COLO829 (cell line): Measurements from ENCODE around the gene LAPTM4A.

Experiments used
- DNase-seq: peaks from one replicate; pipeline ENCODE4 v3.0.0; 2012; ENCODE audit warnings: low spot score

Gene LAPTM4A

DNA sequence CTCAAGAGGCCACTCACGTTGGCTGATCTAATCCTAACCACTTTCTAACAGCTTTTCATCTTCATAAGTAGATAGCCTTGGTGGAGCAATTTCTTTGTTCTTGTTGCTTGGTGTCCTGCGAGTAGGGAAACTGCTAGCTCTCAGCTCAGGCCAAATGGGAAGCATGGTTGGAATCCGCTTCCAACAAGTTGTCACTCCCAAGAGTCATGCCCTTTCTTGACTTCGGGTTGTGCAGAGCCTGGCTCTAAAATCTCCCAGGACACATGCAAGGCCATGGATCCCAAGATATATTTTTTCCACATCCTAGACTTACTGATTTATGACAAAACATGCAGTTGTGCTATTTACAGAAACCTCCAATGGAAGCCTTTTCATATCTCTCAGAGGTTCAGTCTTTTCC is 31.7 kb downstream of the LAPTM4A start:
- no peak for DNase-seq

DNA sequence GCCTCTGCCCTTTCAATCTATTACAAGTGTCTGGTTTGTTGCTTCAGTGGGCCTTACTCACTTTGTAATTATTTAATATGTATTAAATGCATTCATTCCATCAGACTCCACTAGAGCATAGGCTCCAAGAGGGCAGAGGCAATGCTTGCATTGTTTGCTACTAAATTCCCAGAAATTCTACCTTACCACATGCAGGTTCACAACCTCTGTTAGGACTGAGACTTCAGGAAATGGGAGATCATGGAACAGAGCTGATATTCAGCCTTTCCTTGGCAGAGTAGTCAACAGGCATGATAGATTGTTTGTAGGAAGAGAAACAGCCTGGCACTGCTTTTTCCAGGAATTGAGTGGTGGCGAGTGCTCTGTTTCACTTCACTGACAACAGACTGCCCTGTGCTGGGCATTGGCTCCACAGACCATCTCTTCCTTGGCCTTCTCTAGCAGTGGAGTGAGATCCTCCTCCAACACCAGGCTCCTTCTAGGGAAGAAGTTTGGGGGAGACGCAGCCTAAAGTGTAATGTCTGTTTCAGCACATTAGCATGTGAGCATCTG is 32.8 kb downstream of the LAPTM4A start:
- DNase-seq, result no peak

DNA sequence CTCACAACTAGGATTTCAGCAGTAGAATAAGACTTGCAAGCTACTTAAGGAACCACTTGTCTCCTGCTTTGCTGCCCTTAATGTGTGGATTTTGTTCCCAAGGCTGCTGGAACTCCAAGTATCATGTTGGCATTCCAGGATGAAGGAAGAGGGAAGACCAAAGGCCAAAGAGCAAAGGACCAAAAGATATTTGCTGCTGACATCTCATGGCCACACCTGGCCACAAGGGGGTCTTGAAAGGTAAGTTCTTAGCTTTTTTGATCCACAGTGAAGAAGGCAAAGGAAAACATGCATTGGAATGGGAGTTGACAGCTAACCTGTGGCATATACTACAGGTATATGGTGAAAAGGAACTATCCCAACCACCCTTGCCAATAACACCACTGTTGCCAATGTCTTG is 35.1 kb downstream of the LAPTM4A start:
- DNase-seq, result no peak

DNA sequence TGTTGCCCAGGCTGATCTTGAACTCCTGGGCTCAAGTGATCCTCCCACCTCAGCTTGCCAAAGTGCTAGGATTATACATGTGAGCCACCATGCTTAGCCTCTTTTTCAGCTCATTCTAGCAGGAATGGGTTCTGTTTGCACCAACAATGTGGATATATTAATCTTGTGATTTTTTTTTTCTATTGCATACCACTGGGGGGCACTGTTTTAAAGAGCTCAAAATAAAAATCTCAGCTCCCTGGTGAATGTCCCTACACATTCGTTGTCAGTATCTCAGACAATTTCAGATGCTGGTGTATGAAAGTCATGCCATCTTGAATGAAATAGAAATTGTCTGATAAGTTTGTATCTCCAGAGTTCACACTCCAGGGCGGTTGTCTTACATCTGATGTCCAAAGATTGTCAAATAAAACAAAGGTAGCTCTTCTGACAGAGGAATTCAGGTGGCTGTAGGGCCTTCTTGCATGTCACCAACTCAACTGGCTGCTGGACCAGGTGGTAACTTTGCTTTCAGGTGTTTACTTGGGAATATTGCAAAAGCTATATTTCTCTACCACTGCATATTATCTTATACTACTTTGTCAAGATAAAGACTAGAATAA is 35.8 kb downstream of the LAPTM4A start:
- peak; percentile 58 for DNase-seq

DNA sequence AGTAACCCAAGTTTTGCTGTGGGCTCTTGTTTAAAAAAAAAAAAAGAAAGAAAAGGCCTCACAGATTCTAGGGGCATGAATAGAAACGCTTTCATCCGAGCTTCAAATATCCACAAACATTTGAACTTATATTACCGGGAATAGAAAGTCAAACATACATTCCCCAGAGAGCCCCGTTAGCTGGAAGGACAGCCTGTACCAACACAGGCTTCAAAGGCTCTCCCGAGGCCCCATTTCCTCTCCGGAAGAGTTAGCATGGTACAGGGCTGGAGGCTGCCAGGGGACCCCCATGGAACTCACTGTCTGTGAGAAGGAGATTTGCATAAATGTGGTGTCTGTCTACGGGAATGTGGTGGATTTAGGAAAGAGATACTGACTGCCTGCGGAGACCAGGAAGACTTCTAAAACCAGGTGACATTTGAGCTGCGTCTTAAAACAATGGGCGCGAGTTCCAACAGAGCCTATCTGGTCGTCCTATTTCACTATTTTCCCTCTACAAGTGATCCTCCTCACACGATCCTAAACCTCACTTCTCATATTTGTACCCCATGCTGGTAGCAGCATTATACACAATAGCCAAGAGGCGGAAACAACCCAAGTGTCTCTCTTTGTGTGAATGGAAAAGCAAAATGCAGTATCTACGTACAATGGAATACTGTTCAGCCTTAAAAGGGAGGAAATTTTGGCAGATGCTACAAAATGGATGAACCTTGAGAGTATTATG is 38.1 kb downstream of the LAPTM4A start:
- no peak for DNase-seq

DNA sequence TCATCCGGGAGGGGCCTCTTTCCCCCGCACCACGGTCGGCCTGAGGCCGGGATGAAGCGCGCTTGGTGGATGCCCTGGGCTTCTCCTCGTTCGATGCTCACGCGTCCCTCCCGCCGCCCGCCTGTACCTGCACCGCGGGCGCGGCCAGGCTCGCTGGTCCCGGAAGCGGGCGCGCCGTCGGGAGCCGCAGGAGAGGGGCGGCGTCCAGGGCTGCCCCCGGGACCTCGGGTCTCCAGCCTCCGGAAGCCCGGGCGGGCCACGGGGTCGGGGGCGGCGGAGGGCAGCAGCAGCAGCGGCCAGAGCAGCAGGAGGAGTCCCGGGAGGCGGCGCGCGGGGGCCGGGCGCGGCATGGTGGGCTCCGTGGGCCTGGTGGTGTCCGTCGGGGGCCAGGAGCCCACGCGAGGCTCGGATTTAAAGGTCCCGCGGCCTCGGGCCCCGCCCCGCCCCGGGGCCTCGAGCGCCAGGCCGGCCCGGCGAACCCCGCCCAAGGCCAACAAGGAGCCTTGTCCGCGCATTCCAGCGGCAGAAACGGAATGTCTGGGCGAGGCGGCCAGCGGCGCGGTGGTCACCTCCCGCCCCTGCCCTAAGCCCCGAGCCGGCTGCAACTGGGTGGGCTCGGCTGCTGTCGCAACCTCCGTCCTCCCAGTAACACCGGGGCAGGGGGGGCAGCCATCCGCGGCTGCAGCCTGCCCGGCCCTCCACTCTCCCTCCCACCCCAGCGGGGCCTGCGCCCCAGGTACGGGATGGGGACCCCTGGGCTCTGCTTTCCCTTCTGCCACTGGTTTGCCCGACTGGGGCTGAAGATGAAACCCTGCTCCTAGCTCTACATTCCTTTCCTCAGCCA is 38.9 kb downstream of the LAPTM4A start, which contains the start of gene MATN3:
MATN3 (minus strand) TSS at position 387 of the 844 bp plus-strand sequence; CDS start at position 350, 37 bp downstream.
- no peak for DNase-seq

DNA sequence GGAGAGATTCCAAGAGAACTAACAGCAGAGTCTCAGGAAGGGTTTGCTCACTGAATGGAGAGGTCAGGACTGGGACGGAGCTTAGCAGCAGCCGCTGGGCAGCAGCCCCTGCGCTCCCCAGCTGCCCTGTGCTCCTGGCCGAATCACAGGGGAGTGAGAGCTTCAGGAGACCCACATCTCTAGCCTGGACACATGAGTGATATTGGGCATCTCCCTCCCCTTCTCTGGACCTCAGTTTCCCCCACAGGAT is 39.5 kb downstream of the LAPTM4A start:
- no peak for DNase-seq

DNA sequence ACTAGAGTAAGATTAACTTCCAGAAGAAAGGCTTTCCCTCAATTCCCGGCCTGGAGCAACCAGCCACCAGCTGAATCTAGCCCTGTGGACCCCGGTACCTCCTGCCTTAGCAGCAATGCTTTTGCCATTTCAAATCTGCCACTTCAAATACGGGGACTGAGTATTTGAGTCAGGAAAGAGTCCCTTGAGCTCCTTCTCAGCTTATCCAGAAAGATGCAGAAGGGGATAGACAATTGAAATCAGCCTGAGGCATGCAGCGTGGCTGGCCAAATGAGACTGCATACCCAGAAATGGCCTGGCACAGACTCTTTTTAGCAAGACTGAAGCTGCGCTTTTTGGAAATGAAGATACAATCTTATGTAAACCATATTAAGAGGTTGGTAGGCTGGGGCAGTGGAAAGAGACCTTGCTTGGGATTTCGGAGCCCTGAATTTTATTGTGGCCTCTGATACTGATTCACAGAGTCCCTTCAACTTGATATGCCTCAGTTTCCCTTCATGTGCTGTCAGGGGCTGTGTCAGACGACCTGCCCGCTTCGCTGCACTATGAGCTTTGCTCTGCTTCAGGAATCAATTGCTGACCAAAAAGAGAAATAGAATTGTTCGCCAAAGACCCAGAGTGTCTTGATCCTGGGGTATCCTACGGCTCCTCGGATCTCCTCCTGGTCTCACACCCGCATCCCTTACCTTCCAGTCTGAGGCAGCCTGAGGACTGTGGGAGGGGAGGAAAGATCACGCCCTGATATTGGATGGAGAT is 40.0 kb downstream of the LAPTM4A start:
- no peak for DNase-seq

DNA sequence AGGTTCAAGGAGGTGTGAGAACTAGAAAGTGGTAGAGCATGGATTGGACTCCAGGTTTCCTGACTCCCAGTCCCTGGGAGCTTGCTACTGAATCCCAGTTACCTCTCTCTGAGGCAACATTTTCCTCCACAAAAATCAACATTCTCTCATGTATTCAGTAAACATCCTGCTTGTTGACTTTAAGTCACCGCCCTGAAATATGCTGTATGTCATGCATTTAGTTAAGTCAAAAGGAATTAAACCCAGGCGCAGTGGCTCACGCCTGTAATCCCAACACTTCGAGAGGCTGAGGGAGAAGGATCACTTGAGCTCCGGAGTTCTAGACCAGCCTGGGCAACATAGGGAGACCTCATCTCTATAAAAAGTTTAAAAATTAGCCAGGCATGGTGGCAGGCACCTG is 42.7 kb downstream of the LAPTM4A start:
- DNase-seq, result no peak

DNA sequence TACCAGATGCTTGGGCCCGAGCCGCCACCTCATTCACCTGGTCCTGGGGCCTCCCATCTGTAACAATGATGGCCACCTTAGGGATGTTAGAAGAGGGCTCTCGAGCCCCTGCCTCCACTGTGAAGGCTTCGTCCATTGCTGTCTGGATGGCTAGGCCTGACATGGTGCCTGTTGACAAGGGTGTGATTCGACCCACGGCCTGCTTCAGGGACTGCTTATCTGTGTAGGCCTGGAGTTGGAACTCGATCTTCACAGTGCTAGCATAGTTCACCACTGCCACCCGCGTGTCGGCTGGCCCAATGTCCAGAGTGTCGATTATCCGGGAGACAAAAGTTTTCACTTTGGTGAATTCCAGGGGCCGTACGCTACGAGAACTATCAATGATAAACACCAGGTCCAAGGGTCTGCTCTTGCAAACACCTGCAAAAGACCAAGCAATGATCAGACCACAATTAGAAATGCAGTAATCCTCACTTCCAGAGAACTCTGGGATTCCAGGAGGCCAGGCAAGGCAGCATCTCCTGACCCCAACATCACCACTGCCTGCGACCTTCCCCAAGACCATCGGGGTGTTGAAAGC is 45.4 kb downstream of the LAPTM4A start:
- no peak for DNase-seq

DNA sequence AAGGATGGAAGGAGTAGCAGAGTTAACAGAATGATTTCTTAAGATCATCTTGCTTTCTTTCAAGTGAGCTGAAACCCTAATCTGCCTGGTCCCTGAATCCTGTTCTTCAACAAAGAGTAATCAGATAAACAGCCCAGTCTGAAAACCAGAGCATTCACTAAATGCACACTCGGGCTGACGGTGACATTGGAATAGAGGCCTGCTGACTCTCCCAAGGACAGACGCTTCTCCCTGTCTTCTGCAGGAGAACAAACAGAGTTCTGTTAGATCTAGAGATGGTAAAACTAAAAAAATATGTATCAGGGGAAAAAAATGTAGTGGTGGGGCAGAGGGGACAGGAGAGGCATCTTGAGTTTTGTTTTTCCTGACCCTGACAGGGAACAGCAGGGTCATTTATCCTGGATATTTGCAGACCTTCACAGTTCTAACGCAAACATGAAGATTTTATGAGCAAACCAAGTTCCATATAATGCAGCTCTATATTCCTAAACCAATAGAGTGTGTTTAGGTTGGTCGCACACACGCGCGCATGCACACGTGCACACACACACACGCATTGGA is 46.3 kb downstream of the LAPTM4A start:
- DNase-seq, result no peak

DNA sequence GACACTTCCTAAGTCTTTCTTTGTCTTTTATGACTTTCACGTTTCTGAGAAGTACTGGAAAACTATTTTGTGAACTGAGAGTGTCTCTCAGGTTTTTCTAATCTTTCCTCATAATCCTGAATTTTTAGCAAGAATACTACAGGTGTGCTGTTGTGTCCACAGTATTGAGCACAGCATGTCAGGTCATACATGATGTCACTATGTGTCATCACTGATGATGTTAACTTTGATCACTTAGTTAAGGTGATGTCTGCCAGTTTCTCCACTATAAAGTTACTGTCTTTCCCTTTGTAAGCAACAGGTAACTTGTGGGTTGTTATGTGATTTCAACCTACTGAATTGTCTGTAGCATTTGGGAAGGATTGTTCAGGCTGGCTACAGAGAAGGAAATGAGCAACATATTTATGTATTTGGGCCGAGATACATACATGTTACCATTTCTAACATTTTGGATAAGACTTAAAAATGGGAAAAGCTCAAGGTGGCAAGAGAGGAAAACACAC is 50.0 kb downstream of the LAPTM4A start:
- DNase-seq, result no peak

DNA sequence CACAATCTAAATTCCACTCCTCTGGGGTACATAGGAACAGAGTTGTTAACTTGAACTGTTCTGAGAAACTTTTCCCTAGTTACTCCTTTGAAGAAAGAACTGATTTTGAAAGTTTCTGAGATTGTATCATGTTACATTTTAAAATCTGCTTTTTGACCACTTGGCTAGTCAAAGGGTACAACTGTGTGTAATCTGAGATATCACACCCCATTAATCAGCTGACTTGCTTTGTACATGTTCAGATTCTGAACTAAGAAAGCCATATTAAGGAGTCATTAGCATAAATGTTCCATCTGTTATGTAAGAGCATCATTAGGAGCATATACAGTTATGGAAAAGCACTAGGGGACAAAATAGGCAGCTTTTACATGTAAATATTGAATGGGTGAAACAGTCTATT is 57.7 kb downstream of the LAPTM4A start:
- no peak for DNase-seq

DNA sequence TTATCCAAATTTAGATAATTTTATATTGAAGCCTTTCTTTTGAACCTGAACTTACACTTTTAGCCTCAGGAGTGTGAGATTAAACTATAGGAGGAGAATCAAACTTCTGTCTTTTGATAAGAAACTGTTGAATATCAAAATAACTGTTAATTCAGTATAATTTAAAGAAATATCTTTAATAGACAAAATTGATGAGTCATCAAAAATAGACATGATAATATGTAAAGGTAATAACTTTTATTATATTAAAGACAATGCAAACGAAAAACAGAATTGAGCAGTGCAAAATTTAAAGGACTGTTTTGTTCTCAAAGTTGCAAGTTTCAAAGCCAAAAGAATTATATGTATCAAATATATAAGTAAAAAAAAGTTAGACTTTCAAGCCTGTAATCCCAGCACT is 59.5 kb downstream of the LAPTM4A start:
- no peak for DNase-seq

DNA sequence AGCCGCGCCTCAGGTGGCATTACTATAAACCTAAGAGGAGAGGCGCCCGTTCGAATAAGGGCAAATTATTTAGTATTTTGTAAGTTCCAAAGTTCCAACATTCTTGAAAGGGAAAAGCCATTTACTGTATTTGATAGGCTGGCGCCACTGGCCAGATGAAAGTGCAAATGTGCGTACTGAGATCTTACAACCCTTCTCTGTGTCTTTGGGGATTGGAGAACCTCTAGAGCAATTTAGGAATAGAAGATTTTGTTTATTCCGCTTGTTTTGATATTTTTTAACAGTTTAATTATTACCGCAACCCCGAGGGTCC is 61.1 kb downstream of the LAPTM4A start:
- DNase-seq, result no peak

DNA sequence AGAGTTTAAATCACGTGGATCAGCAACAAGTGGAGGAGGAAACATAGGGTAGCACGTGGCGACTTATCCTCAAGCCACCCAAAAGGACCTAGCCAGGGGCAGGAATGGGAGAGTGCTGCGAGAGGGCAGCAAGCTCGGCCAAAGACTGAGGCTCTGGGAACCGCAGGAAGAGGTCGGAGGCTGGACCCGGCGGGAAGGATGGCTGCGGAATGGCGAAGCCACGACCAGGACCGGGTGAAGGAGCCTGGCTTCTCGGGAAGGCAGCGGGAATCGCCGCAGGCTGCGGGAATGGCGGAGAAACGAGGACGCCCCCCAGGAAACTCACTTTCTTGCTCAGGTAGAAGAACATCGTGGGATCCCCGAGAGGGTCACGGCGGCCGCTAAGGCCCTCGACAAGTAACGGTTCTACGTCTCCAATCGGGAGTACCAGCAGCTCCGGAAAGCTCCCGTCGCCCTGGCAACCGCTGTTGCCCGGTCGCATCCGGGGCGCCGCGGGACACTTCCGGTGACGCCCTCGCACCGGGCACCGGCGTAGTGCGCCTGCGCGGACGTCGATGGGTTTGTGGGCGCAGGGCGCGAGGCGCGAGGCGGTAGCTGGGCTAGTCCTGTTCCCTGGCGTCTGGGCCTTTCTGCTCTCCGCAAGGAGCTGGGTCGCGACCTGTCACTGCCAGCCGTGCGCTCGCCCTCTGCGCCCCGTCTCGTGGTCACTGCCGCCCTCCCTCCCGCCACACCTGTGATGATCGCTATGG is 61.6 kb downstream of the LAPTM4A start, which contains the start of gene WDR35:
WDR35 (minus strand) TSS at position 439 of the 749 bp plus-strand sequence; CDS start at position 349, 90 bp downstream.
- peak; percentile 96 for DNase-seq

DNA sequence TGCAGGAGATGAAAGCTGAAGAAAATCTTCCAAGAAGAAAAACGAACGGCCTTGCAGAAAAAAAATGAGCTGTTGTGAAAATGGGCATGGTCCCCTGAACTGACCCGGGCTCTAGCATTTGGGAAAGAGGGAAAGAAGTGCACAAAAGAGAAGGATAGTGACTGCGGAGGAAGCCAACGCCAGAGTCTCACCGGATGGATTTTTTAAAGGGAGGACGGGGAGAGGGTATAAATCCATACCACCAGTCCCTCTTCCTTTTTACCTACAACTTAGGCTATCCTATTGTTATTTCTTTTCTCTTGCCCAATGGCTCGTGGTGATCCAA is 62.1 kb downstream of the LAPTM4A start:
- DNase-seq, result no peak

DNA sequence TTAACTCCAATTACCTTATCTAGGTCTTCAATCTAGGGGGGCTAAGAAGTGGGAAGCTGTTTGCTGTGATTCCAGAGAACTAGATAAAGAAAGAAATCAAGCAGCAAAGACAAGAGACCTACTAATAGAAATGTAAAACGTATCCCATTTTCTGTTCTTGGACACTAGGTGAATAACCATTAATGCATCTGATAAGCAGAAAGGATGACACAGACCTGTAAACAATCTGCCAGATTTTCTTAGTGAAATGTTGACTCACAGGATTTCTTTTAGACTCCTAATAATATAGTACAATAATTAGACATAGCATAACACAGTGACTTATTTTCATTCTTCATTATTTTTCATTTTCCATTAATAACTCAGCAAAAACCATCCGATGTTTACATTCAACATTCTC is 62.8 kb downstream of the LAPTM4A start:
- no peak for DNase-seq

DNA sequence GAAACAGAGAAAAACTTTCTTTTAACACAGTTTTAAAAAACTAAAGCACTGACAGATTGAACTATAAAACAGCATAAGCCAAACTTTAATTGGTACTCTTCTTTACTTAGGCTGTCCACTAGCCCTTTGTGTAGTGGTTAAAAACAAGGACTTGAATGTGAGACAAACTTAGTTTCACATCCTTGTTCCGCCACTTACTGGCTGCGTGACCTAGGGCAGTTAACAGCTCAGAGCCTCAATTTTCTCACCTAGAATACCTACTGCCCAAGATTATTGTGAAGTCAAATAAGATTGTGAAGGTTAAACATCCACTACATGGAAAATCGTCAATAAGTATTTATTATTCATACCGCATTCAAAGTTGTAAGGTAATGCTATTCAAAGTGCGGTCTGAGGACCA is 63.5 kb downstream of the LAPTM4A start:
- DNase-seq, result no peak
